HT-29 (cell line): Measurements from ENCODE around the gene CLK4. TPM values are rescaled to one million over a fixed set of nuclear protein-coding genes. Genes with fewer than 3 reads are reported as not detected.

Experiments used
- DNase-seq: peaks from one replicate; pipeline ENCODE4 v3.0.0-alpha.2; 2015; ENCODE audit warnings: low spot score
- total RNA-seq: library from RNA; depleted of rRNA; stranded (reverse); fragments of >200 nt; shearing (Covaris generic); gene quantifications from 2 replicates; pipeline ENCODE4 v1.2.3, GENCODE V29; 2014

Gene CLK4
- total RNA-seq, 1 experiment from 2014 or later, result 12.0 TPM

- DNase-seq, result no peak
Measured at GRCh38 chr5:178587763-178588611, 38.9 kb downstream of the CLK4 start.

GRCh38 chr5:178586396-178586795 lies 40.5 kb downstream of the CLK4 start:
- no peak for DNase-seq

- peak; percentile 14 for DNase-seq
Measured at GRCh38 chr5:178585421-178585820, 41.4 kb downstream of the CLK4 start.

- no peak for DNase-seq
Measured at GRCh38 chr5:178583279-178583678, 43.6 kb downstream of the CLK4 start.

- DNase-seq, result no peak
Measured at GRCh38 chr5:178582291-178582690, 44.6 kb downstream of the CLK4 start.

GRCh38 chr5:178581621-178582020 lies 45.2 kb downstream of the CLK4 start:
- no peak for DNase-seq

- no peak for DNase-seq
Measured at GRCh38 chr5:178580271-178580955, 46.4 kb downstream of the CLK4 start.

GRCh38 chr5:178577944-178578343 lies 48.9 kb downstream of the CLK4 start:
- no peak for DNase-seq

- DNase-seq, result no peak
Measured at GRCh38 chr5:178577376-178577839, 49.4 kb downstream of the CLK4 start.

- DNase-seq, result no peak
Measured at GRCh38 chr5:178576591-178577351, 50.1 kb downstream of the CLK4 start.

GRCh38 chr5:178573216-178573615 lies 53.6 kb downstream of the CLK4 start:
- DNase-seq, result no peak

GRCh38 chr5:178572617-178573016 lies 54.2 kb downstream of the CLK4 start:
- no peak for DNase-seq

- no peak for DNase-seq
Measured at GRCh38 chr5:178569485-178569884, 57.4 kb downstream of the CLK4 start.

- DNase-seq, result no peak
Measured at GRCh38 chr5:178564811-178565550, 61.9 kb downstream of the CLK4 start.

- DNase-seq, result no peak
Measured at GRCh38 chr5:178564397-178564796, 62.5 kb downstream of the CLK4 start.

- no peak for DNase-seq
Measured at GRCh38 chr5:178563621-178564020, 63.2 kb downstream of the CLK4 start.

- DNase-seq, result no peak
Measured at GRCh38 chr5:178561746-178562264, 65.0 kb downstream of the CLK4 start.

- no peak for DNase-seq
Measured at GRCh38 chr5:178560911-178561310, 65.9 kb downstream of the CLK4 start.

GRCh38 chr5:178557416-178557815 lies 69.4 kb downstream of the CLK4 start:
- DNase-seq, result no peak

GRCh38 chr5:178555771-178556211 lies 71.1 kb downstream of the CLK4 start:
- no peak for DNase-seq

- DNase-seq, result no peak
Measured at GRCh38 chr5:178555005-178555404, 71.8 kb downstream of the CLK4 start.
